Fibroblast of skin of abdomen (primary cell): ENCODE data around the gene MAIP1. TPM values are rescaled to one million over a fixed set of nuclear protein-coding genes. Genes with fewer than 3 reads are reported as not detected.
A peak's percentile ranks its signal among the peaks of the same experiment; 100 is the strongest.
"Not testable (repeated sequence)": the region's sequence is repeated elsewhere in the genome, so short reads cannot be mapped to it uniquely, and the experiment has no call there.

Experiments
- DNase-seq: peaks from one replicate; pipeline ENCODE4 v3.0.0-alpha.2; 2013
- polyA plus RNA-seq, 2 experiments: library from polyadenylated mRNA; unstranded; fragments of 120-200 nt; gene quantifications; one replicate each; pipeline ENCODE4 v1.2.1, GENCODE V29; 2013; ENCODE audit not compliant: insufficient read length in 2 of 2

MAIP1 gene, protein sequence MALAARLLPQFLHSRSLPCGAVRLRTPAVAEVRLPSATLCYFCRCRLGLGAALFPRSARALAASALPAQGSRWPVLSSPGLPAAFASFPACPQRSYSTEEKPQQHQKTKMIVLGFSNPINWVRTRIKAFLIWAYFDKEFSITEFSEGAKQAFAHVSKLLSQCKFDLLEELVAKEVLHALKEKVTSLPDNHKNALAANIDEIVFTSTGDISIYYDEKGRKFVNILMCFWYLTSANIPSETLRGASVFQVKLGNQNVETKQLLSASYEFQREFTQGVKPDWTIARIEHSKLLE
- polyA plus RNA-seq (2013, experiment 1 of 2; ENCODE audit: insufficient read length), result 17.1 TPM
- polyA plus RNA-seq (2013, experiment 2 of 2; ENCODE audit: insufficient read length), result 16.0 TPM

- DNase-seq, result peak; percentile 86
These were observed at the start of gene MAIP1, which contains the start of gene TYW5 for GRCh38 chr2:199955339-199956061. Gene MAIP1 (plus strand): TSS chr2:199955582. CDS start chr2:199955799, 217 bp downstream. Gene TYW5 (minus strand): TSS chr2:199955491. CDS start chr2:199955470, 21 bp downstream.

DNA sequence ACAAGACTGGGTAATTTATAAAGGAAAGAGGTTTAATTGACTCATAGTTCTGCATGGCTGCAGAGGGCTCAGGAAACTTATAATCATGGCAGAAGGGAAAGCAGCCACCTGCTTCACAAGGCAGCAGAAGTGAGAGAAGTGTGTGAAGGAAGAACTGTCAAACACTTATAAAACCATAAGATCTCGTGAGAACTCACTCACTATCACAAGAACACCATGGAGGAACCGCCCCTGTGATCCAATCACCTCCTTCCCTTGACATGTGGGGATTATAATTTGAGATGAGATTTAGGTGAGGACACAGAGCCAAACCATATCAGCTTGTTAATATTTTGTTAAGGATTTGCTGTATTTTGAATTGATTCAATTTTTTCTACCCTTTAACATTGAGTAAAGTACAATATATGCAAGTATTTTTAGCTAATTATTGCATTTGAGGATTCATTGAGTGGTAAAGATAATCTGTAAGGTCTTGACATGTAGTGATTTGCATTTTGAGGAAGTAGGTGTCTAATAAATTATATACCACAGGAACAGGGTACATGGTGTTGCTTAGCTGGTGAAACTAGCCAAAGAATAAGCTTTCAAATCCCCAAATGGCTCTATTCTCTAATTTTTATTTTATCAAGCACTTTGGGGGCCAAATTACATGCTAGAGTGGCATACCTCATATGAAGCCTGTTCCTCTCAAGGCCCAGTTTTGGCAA is 48.2 kb upstream of the MAIP1 start:
- no peak for DNase-seq

- no peak for DNase-seq
These were observed 44.9 kb upstream of the MAIP1 start for GRCh38 chr2:199910338-199911051.

- peak; percentile 97 for DNase-seq
These were observed 44.1 kb upstream of the MAIP1 start, which contains the start of gene C2orf69 for GRCh38 chr2:199911052-199911876. Gene C2orf69 (plus strand): TSS chr2:199911293. CDS start chr2:199911439, 146 bp downstream.

- DNase-seq, result no peak
These were observed 43.6 kb upstream of the MAIP1 start for GRCh38 chr2:199911877-199912161.

DNA sequence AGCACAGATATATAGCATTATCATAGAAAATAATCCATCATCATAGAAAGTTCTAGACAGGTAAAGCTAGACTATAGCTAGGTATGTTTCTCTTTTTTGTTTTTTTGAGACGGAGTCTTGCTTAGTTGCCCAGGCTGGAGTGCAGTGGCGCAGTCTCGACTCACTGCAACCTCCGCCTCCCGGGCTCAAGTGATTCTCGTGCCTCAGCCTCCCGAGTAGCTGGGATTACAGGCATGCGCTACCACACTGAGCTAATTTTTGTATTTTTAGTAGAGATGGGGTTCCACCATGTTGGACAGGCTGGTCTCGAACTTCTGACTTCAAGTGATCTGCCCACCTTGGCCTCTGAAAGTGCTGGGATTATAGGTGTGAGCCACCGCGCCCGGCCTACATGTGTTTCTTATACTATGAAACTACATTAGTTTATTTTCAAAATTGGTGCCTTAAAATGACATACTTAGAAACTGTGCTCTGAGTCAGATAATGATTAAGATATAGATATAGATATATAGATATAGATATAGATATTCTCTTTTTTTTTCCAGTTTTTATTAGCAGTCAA is 42.7 kb upstream of the MAIP1 start:
- not testable (repeated sequence) for DNase-seq

- no peak for DNase-seq
These were observed 40.9 kb upstream of the MAIP1 start for GRCh38 chr2:199914372-199914958.

GRCh38 chr2:199916980-199917379 is 38.4 kb upstream of the MAIP1 start:
- DNase-seq, result no peak

DNA sequence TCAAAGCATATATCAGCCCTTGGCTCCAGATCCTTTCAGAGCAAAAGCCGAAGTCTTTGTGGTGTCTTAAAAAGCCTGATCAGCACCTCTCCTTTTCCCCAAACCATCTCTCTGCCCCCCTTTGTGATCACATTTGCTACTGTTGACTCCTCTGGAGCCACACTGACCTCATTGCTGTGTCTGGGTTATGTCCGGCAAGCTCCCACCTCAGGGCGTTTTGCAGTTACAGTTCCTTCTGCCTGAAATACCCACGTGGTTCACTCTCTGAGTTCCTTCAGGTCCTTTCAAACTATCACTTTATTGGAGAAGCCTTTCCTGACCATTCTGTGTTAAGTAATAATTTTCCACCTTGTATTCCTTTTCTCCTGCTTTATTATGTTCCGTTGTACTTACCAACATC is 32.5 kb upstream of the MAIP1 start:
- DNase-seq, result no peak

GRCh38 chr2:199923924-199924323 is 31.5 kb upstream of the MAIP1 start:
- no peak for DNase-seq

- no peak for DNase-seq
These were observed 28.6 kb upstream of the MAIP1 start for GRCh38 chr2:199926806-199927205.

DNA sequence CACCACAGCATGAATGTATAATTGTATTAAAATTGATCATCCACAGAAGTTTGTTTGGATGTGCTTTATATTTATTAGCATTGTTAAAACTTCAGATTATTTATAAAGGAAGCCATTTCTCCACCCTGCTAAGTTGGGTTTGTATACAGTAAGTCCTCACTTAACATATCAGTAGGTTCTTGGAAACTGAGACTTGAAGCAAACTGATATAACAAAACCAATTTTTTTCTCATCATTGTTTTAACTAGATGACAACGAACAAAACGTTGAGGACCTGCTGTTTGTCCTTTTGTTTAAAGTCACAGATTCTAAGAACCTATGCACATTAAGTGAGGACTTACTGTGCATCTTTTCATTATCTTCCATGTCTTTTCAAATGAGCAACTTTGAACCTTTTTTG is 27.2 kb upstream of the MAIP1 start:
- DNase-seq, result no peak

DNA sequence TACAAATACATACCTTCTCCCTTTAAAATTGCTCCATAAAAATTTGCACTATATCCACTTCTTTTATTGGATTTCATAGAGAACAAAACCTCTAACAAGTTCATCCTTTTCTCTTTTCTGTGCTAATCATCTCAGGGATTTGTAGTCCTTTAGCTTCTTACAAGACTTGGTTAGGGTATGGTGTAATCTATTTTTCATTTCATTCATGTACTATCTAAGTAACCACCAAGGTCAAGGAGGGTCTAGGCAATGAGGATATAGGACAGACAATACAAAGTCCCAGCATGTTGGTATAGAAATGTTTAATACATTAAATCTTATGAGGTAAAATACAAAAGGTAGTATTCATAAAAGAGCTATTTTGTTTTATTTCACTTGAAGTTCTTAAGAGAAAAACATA is 26.8 kb upstream of the MAIP1 start:
- no peak for DNase-seq

DNA sequence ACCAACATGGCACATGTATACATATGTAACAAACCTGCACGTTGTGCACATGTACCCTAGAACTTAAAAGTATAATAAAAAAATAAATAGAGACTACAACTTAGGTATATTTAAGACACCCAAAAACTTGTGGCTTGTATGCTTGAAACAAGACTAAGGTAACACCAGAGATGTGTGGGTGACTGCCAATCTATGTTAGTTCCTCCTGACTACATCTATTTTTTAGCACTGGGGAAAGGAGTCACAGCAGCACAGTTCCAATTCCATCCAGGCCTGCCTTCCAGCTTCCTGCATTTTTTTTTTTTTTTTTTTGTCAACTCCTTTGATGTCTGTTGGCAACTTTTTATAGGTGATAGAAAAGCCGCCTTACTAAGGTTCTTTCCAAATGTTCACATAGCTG is 26.1 kb upstream of the MAIP1 start:
- DNase-seq, result no peak

GRCh38 chr2:199932312-199932855 is 23.0 kb upstream of the MAIP1 start:
- DNase-seq, result peak; percentile 25

GRCh38 chr2:199933466-199933865 is 21.9 kb upstream of the MAIP1 start:
- no peak for DNase-seq

- no peak for DNase-seq
These were observed 18.8 kb upstream of the MAIP1 start for GRCh38 chr2:199936554-199936953.

DNA sequence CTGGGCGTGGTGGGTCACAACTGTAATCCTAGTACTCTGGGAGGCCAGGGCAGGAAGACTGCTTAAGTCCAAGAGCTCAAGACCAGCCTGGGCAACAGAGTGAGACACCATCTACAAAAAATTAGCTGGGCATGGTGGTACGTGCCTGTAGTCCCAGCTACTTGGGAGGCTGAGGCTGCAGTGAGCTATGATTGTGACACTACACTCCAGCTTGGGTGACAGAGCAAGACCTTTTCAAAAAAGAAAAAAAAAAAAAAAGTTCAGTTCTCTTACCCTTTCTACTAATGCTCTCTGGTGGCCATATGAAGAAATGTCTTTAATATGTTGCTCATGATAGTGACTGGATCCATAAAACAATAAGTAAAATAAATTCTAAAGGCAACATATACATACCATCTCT is 15.0 kb upstream of the MAIP1 start:
- DNase-seq, result no peak

- no peak for DNase-seq
These were observed 12.0 kb upstream of the MAIP1 start for GRCh38 chr2:199943373-199943772.

GRCh38 chr2:199946196-199946595 is 9.2 kb upstream of the MAIP1 start:
- DNase-seq, result no peak

GRCh38 chr2:199946836-199947235 is 8.5 kb upstream of the MAIP1 start:
- no peak for DNase-seq
